Stomach (tissue), 4 donors: ENCODE results near the gene EMC7.

Experiments used
- EP300 ChIP-seq: sonication (generic); formaldehyde crosslinking; IDR thresholded peaks from one replicate; pipeline ENCODE4 v1.6.1; 2017; ENCODE audit warnings: antibody characterized with exemption
- POLR2A ChIP-seq, 4 donors: fragments of 450-650 bp; IDR thresholded peaks; one replicate each; pipeline ENCODE4 v1.6.1; 2016; ENCODE audit warnings: antibody characterized with exemption in 4 of 4, control low read depth in 2 of 4, mild to moderate bottlenecking in 1 of 4, moderate library complexity in 1 of 4
- TF ChIP-seq, protein P1 (sequence below), 7 experiments: fragments of 450-650 bp in 4 of 7; fragments of 200-600 bp in 3 of 7; sonication (generic) in 3 of 7; IDR thresholded peaks; one replicate each; pipeline ENCODE4 v1.5.1; 2016 to 2019; ENCODE audit warnings: antibody characterized with exemption in 7 of 7, control low read depth in 2 of 7, mild to moderate bottlenecking in 1 of 7

DNA sequence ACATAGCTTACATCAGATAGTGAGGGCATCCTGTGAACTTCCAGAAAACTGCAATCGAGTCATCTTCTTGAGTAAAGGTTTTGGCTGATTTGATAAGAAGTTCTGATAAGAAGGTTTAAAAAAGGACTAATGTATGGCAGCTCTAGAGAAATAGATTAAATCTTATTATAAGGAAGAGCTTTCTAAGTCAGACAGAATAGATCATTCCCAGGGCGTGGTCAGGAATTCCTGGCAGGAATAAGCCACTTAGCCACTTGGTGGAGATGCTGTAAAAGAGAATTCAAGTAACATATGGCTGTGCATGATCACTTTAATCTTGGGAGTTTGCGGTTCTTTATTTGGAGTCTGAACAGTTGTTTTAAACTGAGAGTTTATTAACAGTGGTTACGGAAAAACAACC is 17.6 kb upstream of the EMC7 start:
- TF ChIP-seq POLR2A (IDR thresholded peaks at IDR 0.05), result no peak
- TF ChIP-seq, protein P1, sequence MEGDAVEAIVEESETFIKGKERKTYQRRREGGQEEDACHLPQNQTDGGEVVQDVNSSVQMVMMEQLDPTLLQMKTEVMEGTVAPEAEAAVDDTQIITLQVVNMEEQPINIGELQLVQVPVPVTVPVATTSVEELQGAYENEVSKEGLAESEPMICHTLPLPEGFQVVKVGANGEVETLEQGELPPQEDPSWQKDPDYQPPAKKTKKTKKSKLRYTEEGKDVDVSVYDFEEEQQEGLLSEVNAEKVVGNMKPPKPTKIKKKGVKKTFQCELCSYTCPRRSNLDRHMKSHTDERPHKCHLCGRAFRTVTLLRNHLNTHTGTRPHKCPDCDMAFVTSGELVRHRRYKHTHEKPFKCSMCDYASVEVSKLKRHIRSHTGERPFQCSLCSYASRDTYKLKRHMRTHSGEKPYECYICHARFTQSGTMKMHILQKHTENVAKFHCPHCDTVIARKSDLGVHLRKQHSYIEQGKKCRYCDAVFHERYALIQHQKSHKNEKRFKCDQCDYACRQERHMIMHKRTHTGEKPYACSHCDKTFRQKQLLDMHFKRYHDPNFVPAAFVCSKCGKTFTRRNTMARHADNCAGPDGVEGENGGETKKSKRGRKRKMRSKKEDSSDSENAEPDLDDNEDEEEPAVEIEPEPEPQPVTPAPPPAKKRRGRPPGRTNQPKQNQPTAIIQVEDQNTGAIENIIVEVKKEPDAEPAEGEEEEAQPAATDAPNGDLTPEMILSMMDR (IDR thresholded peaks at IDR 0.05), result no peak
- no peak for TF ChIP-seq EP300
